ENCODE data around the gene TENT5A.

DNA sequence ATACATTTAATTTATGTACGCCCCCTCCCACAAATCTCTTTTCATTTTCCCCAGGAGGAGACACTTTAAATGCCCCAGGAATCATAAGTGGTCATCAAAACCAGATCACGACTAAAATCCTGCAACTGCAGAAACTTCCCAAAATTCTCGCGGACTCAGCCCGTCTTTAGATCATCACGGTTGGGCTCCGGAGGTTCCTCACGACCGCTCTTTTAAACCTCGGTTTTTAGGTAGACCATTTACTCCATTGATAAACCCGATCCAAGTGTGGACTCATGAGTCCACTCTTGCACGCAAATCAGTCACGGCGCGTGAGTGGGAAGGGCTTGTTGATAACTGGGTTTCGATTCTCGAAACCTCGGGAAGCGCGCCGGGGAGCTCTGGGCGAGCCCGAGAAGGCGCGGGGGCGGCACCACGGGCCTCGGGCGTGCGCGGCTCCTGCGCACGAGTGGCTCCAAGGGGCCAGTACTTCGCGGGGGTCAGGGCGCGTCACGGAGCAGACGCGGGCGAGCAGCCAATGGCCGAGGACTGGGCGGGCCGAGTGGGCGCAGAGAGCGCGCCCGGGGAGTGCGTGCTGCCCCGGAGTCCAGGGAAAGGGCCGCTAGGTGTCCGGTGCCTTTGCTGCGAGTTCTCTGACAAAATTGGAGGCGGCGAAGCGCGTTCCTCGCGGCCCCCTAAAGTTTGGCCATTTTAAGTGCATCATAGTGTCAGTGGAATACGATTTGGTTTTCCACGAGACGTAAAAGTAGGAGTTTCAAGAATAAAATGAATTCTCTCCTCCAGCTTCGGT lies 635 bp upstream of the TENT5A start:
- TF ChIP-seq POLR2AphosphoS5 (IDR thresholded peaks at IDR 0.05) (peak in 2 of 3 donors; percentile 47 to 69), POLR2A (IDR thresholded peaks at IDR 0.05) (peak in 1 of 2 donors; percentile 75)
- TF ChIP-seq, protein P1, sequence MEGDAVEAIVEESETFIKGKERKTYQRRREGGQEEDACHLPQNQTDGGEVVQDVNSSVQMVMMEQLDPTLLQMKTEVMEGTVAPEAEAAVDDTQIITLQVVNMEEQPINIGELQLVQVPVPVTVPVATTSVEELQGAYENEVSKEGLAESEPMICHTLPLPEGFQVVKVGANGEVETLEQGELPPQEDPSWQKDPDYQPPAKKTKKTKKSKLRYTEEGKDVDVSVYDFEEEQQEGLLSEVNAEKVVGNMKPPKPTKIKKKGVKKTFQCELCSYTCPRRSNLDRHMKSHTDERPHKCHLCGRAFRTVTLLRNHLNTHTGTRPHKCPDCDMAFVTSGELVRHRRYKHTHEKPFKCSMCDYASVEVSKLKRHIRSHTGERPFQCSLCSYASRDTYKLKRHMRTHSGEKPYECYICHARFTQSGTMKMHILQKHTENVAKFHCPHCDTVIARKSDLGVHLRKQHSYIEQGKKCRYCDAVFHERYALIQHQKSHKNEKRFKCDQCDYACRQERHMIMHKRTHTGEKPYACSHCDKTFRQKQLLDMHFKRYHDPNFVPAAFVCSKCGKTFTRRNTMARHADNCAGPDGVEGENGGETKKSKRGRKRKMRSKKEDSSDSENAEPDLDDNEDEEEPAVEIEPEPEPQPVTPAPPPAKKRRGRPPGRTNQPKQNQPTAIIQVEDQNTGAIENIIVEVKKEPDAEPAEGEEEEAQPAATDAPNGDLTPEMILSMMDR (IDR thresholded peaks at IDR 0.05) = no peak

All from suprapubic skin (tissue), 4 donors.